ENCODE measurements around the gene NTS. TPM values are rescaled to one million over a fixed set of nuclear protein-coding genes. Genes with fewer than 3 reads are reported as not detected.
A peak's percentile ranks its signal among the peaks of the same experiment; 100 is the strongest.

The NTS gene
- total RNA-seq, 4 donors from 2014 or later: not detected

DNA sequence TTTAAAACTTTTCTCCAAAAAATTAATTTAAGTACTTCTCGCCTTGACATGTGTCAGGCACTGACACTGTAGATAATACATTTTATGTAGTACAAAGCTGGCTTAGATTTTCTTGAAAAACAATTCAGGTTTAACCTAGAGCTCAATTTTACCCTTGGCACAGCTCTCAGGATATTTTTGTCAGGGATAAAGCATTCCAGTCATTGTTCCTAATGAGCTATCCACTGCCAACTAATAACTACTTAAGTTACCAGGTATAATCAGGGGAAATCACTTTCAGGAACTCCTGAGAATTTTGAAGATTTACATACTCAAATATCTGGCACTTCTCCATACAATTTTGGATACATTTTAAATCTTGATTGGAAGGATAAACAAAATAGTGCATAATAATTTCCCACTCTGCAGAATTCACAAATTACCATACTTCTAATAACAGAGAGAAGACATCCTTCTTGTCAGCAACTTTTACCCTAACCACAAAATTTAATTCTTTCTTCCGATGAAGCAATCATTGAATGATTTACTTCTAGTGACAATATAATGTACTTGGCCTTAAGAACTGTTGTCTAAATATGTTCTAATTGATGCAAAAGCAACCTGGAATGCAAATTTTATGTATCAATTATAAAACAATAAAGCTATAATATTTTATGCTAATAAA is 42.6 kb upstream of the NTS start:
- TF ChIP-seq, protein P1, sequence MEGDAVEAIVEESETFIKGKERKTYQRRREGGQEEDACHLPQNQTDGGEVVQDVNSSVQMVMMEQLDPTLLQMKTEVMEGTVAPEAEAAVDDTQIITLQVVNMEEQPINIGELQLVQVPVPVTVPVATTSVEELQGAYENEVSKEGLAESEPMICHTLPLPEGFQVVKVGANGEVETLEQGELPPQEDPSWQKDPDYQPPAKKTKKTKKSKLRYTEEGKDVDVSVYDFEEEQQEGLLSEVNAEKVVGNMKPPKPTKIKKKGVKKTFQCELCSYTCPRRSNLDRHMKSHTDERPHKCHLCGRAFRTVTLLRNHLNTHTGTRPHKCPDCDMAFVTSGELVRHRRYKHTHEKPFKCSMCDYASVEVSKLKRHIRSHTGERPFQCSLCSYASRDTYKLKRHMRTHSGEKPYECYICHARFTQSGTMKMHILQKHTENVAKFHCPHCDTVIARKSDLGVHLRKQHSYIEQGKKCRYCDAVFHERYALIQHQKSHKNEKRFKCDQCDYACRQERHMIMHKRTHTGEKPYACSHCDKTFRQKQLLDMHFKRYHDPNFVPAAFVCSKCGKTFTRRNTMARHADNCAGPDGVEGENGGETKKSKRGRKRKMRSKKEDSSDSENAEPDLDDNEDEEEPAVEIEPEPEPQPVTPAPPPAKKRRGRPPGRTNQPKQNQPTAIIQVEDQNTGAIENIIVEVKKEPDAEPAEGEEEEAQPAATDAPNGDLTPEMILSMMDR (IDR thresholded peaks at IDR 0.05): no peak
- H3K27me3 ChIP-seq: no peaks in the 10 kb centered on the region
- H3K27ac ChIP-seq: no peak overlapping the region
- no peak for DNase-seq
- intact Hi-C loops (cut with DNase I; ENCODE audit: low total_unique reads) (no loop called here), in situ Hi-C loops (cut with MboI; ENCODE audit: low pct_ligation_motif_present in 1 of 4, low pct_unique_long_range_greater_than_20kb in 1 of 4, low sequenced_read_pairs in 3 of 4) (no loop called here)
- no peaks in the 10 kb centered on the region for H3K36me3 ChIP-seq
- H3K4me1 ChIP-seq: peaks cover 0 to 4% (median 0%) of the 10 kb centered on the region in 4 donors
- no peak overlapping the region for H3K4me3 ChIP-seq
- WGBS, 2 donors (ENCODE audit: low coverage in 1 of 2): 64 to 78% methylated on average over 2 of the region's 2 CpGs
- H3K9me3 ChIP-seq: no peaks in the 10 kb centered on the region

DNA sequence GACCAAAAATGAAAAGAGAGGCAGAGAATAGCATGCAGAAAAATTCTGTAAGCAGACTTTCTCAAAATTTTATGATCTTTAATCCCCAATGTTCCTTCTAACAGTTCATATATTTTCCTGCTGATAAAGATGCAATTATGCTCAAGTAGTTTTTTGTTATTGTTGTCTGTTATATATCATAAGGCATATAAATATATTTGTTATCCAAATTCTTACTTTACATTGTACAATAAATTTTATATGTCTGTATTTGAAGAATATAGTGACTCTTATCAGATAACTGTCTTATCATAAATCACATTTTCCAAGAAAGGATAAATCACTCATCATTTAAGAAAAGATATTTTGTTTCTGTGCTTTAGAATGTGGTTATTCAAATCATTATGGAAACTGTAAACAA is 40.5 kb upstream of the NTS start:
- Histone ChIP-seq H3K4me3 (no peak overlapping the region), H3K36me3 (no peaks in the 10 kb centered on the region), H3K27me3 (no peaks in the 10 kb centered on the region), H3K9me3 (no peaks in the 10 kb centered on the region), H3K27ac (no peak overlapping the region), H3K4me1 (peaks cover 0 to 9% (median 0%) of the 10 kb centered on the region in 4 donors)
- in situ Hi-C loops (cut with MboI; ENCODE audit: low pct_ligation_motif_present in 1 of 4, low pct_unique_long_range_greater_than_20kb in 1 of 4, low sequenced_read_pairs in 3 of 4): no loop called here
- TF ChIP-seq, protein P1 (IDR thresholded peaks at IDR 0.05): no peak
- intact Hi-C loops (cut with DNase I; ENCODE audit: low total_unique reads): no loop called here
- DNase-seq: no peak

DNA sequence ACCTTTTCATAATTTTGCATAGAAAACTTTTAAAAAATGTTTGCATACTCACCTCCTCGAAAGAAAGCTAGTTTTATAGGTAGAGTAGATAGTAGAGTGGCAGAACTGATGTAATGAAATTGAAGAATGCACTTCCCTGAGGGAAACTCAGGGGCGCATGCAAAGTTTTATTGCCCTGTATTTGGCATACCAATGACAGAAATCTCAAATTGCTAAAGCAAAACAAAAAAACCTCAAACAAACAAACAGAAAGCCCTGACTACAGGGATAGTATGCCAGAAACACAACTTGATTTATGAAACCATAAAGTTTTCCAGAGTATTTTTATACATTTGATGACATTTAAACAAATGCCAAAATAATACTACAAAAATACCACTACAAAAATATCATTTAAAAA is 39.7 kb upstream of the NTS start:
- no peak overlapping the region for H3K27ac ChIP-seq
- no peaks in the 10 kb centered on the region for H3K27me3 ChIP-seq
- TF ChIP-seq, protein P1 (IDR thresholded peaks at IDR 0.05): no peak
- TF ChIP-seq POLR2AphosphoS5 (IDR thresholded peaks at IDR 0.05) (no peak), POLR2A (IDR thresholded peaks at IDR 0.05) (no peak), EP300 (IDR thresholded peaks at IDR 0.05; ENCODE audit: low read depth) (no peak)
- H3K9me3 ChIP-seq: no peaks in the 10 kb centered on the region
- in situ Hi-C loops (cut with MboI; ENCODE audit: low pct_ligation_motif_present in 1 of 4, low pct_unique_long_range_greater_than_20kb in 1 of 4, low sequenced_read_pairs in 3 of 4) (no loop called here), intact Hi-C loops (cut with DNase I; ENCODE audit: low total_unique reads) (no loop called here)
- H3K36me3 ChIP-seq: no peaks in the 10 kb centered on the region
- 24 to 32% methylated on average over 2 of the region's 2 CpGs for WGBS, 2 donors (ENCODE audit: low coverage in 1 of 2)
- H3K4me3 ChIP-seq: no peak overlapping the region
- H3K4me1 ChIP-seq: peaks cover 0 to 9% (median 0%) of the 10 kb centered on the region in 4 donors
- no peak for DNase-seq

DNA sequence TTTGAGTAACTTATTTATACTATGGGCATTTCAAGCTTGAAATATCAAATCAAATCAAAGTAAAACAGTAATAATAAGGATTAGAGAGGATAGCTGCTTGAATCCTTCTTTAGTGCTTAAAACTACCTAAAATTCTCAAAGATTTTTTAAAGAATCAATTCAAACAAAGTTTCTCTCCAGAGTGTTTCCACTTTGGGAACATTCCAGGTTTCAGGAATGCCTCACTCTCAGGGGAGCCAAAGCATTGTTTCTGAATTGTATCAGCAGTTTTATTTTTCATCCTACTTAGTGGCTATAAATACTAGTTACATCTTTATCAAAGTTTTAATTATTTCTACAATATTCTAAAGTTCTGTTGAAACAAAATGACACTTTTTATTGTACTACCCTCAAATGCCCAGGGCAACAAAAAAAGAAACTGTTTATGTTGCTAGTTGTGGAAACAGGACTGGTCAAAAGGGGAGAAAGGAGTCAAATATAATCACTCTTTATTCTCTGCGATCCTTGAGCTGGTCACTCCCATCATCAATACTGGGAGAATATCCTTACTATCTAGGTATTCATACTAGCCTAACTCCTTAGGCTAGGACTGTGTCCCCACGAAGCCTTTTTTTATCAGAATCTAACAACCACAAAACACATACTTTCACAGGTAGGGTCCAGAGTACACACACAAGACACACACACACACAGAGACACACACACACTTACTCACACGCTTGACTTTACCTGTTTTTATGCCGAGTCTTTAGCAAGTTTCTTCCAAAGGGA is 38.5 kb upstream of the NTS start:
- DNase-seq: no peak
- Histone ChIP-seq H3K36me3 (no peaks in the 10 kb centered on the region), H3K27me3 (no peaks in the 10 kb centered on the region), H3K4me3 (peak overlapping the region in 3 of 4 donors; percentile 17 to 40 (median 20)), H3K27ac (peak overlapping the region; percentile 18 to 57 (median 44)), H3K4me1 (peaks cover 0 to 9% (median 0%) of the 10 kb centered on the region in 4 donors), H3K9me3 (no peaks in the 10 kb centered on the region)
- in situ Hi-C loops (cut with MboI; ENCODE audit: low pct_ligation_motif_present in 1 of 4, low pct_unique_long_range_greater_than_20kb in 1 of 4, low sequenced_read_pairs in 3 of 4) (no loop called here), intact Hi-C loops (cut with DNase I; ENCODE audit: low total_unique reads) (no loop called here)
- TF ChIP-seq, protein P1 (IDR thresholded peaks at IDR 0.05): no peak
- TF ChIP-seq POLR2AphosphoS5 (IDR thresholded peaks at IDR 0.05) (no peak), POLR2A (IDR thresholded peaks at IDR 0.05) (no peak), EP300 (IDR thresholded peaks at IDR 0.05; ENCODE audit: low read depth) (no peak)
- WGBS, 2 donors (ENCODE audit: low coverage in 1 of 2): 16 to 17% methylated on average over 1 to 4 of the region's 4 CpGs

Data from transverse colon (tissue), 4 donors.